Gastrocnemius medialis (tissue), 4 donors: ENCODE measurements around the gene SGSM2. TPM values are rescaled to one million over a fixed set of nuclear protein-coding genes. Genes with fewer than 3 reads are reported as not detected.

Source experiments
- ATAC-seq, 2 donors: fragments of 150-250 bp; one replicate each; pipeline ENCODE4 v1.9.1; 2016
- DNase-seq, 2 donors: peaks; one replicate each; pipeline ENCODE4 v3.0.0-alpha.2; 2019
- H3K27ac ChIP-seq, 4 donors: fragments of 200-600 bp; sonication (generic); 1 replicate in 1 of 4; 2 replicates in 3 of 4; pipeline ENCODE4 v1.5.1; 2016 to 2018; ENCODE audit warnings: mild to moderate bottlenecking in 2 of 4, moderate library complexity in 1 of 4
- H3K27me3 ChIP-seq, 3 donors: fragments of 200-600 bp; sonication (generic) in 2 of 3; 1 replicate in 1 of 3; 2 replicates in 2 of 3; pipeline versions ENCODE4 v1.5.1 to v1.6.0; 2016 to 2019; ENCODE audit warnings: mild to moderate bottlenecking in 1 of 3, moderate library complexity in 1 of 3
- H3K36me3 ChIP-seq, 2 donors: fragments of 200-600 bp; sonication (generic) in 1 of 2; one replicate each; pipeline ENCODE4 v1.5.1; 2017 to 2018
- H3K4me1 ChIP-seq, 2 donors: fragments of 200-600 bp; sonication (generic) in 1 of 2; one replicate each; pipeline ENCODE4 v1.5.1; 2016 to 2017; ENCODE audit warnings: mild to moderate bottlenecking in 2 of 2
- H3K4me3 ChIP-seq, 4 donors: fragments of 200-600 bp; sonication (generic) in 3 of 4; 1 replicate in 1 of 4; 2 replicates in 3 of 4; pipeline ENCODE4 v1.5.1; 2016 to 2019; ENCODE audit warnings: mild to moderate bottlenecking in 2 of 4
- H3K9me3 ChIP-seq, 3 donors: fragments of 200-600 bp; sonication (generic) in 2 of 3; 1 replicate in 1 of 3; 2 replicates in 2 of 3; pipeline ENCODE4 v1.5.1; 2016 to 2019
- POLR2A ChIP-seq, 2 donors: fragments of 450-650 bp; IDR thresholded peaks; one replicate each; pipeline ENCODE4 v1.6.1; 2017; ENCODE audit warnings: antibody characterized with exemption in 2 of 2, mild to moderate bottlenecking in 2 of 2, moderate library complexity in 2 of 2
- in situ Hi-C, 4 donors: fragments of 200-750 bp; cut with MboI; loops; one replicate each; pipeline versions ENCODE4 v1.15.0 to v1.8.0; 2017; ENCODE audit warnings: low sequenced_read_pairs in 4 of 4
- intact Hi-C: fragments of 100-400 bp; cut with DNase I; formaldehyde crosslinking; loops from one replicate; pipeline ENCODE4 v1.15.1; 2023; ENCODE audit warnings: low total_unique reads
- total RNA-seq, 4 donors: library from RNA; depleted of rRNA; stranded (reverse); fragments of >200 nt; gene quantifications; one replicate each; pipeline versions ENCODE4 v1.1.0 to v1.2.3, GENCODE V29; 2016
- TF ChIP-seq, protein P1 (sequence below), 5 experiments: fragments of 450-650 bp in 3 of 5; fragments of 200-600 bp in 2 of 5; sonication (generic) in 2 of 5; IDR thresholded peaks in 4 of 5; conservative IDR thresholded peaks in 1 of 5; 1 replicate in 4 of 5; 2 replicates in 1 of 5; pipeline ENCODE4 v1.5.1; 2016 to 2019; ENCODE audit warnings: antibody characterized with exemption in 5 of 5, mild to moderate bottlenecking in 3 of 5, moderate library complexity in 3 of 5

Gene SGSM2
- total RNA-seq, 4 donors from 2014 or later = 6.1 to 20.1 (median 9.6) TPM

DNA sequence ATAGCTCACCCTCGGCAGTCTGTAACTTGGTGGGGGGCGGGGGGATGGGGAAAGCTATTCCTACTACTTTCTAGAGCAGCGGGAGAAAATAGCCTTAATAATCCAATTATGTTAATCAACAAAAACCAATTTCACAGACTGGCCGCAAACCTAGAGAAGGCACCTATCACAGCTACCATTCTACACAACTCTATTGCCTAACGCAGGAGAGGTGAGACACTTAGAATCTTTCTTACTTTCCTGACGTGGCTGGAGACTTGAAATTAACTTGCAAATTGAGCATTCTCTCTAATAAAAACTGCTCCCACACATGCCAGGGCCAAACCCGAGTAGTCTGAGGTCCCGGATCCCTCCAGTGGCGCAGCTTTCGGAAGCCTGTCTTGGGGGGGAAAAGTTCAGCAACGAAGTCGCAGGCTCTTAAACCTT is 34.5 kb upstream of the SGSM2 start:
- no peaks in the 10 kb centered on the region for H3K27me3 ChIP-seq
- no peak for TF ChIP-seq POLR2A (IDR thresholded peaks at IDR 0.05)
- TF ChIP-seq, protein P1, sequence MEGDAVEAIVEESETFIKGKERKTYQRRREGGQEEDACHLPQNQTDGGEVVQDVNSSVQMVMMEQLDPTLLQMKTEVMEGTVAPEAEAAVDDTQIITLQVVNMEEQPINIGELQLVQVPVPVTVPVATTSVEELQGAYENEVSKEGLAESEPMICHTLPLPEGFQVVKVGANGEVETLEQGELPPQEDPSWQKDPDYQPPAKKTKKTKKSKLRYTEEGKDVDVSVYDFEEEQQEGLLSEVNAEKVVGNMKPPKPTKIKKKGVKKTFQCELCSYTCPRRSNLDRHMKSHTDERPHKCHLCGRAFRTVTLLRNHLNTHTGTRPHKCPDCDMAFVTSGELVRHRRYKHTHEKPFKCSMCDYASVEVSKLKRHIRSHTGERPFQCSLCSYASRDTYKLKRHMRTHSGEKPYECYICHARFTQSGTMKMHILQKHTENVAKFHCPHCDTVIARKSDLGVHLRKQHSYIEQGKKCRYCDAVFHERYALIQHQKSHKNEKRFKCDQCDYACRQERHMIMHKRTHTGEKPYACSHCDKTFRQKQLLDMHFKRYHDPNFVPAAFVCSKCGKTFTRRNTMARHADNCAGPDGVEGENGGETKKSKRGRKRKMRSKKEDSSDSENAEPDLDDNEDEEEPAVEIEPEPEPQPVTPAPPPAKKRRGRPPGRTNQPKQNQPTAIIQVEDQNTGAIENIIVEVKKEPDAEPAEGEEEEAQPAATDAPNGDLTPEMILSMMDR (IDR thresholded peaks at IDR 0.05 in 4 of 5, conservative IDR thresholded peaks at IDR 0.05 in 1 of 5) = no peak
- peak; percentile 8 to 9 for ATAC-seq
- DNase-seq = no peak
- intact Hi-C loops = loop anchor here (2.0 kb wide), 1 partner anchor 50 kb away; no protein-coding TSS in a partner anchor
- peaks cover 0 to 24% of the 10 kb centered on the region in 2 donors for H3K36me3 ChIP-seq
- H3K9me3 ChIP-seq = no peaks in the 10 kb centered on the region
- H3K4me1 ChIP-seq = peaks cover 11 to 18% of the 10 kb centered on the region in 2 donors
- peak overlapping the region; percentile 81 to 92 (median 90) for H3K27ac ChIP-seq
- in situ Hi-C loops = no loop called here
- H3K4me3 ChIP-seq = peak overlapping the region; percentile 66 to 83 (median 79)

DNA sequence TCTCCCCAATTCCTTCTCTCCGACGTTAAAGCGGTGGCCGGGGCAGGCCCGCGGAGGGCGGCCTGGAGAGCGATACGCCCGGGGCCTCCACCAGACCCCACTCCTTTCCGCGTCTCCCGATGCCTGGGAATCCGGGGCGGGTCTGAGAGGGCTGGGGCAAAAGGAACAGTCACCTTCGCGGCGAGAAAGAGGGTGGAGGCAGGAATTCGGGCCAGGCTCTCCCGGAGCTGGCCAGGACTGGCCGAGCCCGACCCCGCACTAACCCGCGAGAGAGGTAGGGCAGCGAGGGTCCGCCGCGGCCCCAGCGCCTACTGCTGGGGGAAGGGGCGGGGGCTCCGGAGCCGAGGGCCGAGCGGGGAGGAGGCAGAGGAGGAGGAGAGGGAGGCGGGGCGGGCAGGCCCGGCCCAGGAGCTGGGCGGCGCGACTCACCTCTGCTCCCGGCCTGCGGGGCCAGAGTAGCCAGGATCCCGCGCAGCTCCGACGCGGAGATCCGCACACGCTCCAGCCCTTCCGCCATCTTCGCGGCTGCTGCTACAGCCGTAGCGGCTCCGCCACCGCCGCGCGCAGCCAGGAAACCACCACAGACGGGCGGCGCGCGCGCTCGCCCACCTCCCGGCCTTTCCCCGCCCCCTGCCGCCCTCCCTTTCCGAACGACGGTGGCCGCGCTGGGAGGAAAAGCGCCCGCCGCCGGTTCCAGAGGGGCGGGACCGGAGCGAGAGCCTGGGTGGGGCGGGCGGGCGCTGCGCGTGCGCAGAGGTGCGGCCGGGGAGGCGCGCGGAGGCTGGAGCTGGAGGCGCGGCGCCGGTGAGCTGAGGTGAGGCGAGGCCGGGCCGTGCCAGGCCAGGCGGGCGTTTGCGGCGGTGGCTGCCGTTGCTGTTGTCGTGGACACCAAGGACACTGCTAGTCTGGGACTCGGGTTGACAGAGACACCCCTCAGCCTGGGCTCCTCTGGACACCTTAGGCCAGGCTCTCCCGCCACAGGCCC is 33.8 kb upstream of the SGSM2 start, which contains the start of the genes SMG6 and SRR:
SMG6 (minus strand) TSS at position 582 of the 985 bp plus-strand sequence; CDS start at position 517, 65 bp downstream.
SRR (plus strand) TSS at position 747 of the 985 bp plus-strand sequence. CDS start 11,611 bp downstream, outside the sequence.
- Histone ChIP-seq H3K4me1 (peaks cover 11 to 12% of the 10 kb centered on the region in 2 donors), H3K36me3 (peaks cover 0 to 21% of the 10 kb centered on the region in 2 donors), H3K4me3 (peak within 1 kb of the TSS; percentile 66 to 83 (median 79)), H3K27me3 (no peaks in the 10 kb centered on the region), H3K27ac (peak within 1 kb of the TSS; percentile 81 to 92 (median 90)), H3K9me3 (no peaks in the 10 kb centered on the region)
- peak; percentile 78 to 82 for TF ChIP-seq POLR2A (IDR thresholded peaks at IDR 0.05)
- TF ChIP-seq, protein P1 (IDR thresholded peaks at IDR 0.05 in 4 of 5, conservative IDR thresholded peaks at IDR 0.05 in 1 of 5) = peak in 1 of 5 experiments; percentile 18
- intact Hi-C loops (loop anchor here (2.0 kb wide), 1 partner anchor 49 kb away; no protein-coding TSS in a partner anchor), in situ Hi-C loops (no loop called here)
- DNase-seq (peak; percentile 81 to 89), ATAC-seq (peak; percentile 93 to 94)

DNA sequence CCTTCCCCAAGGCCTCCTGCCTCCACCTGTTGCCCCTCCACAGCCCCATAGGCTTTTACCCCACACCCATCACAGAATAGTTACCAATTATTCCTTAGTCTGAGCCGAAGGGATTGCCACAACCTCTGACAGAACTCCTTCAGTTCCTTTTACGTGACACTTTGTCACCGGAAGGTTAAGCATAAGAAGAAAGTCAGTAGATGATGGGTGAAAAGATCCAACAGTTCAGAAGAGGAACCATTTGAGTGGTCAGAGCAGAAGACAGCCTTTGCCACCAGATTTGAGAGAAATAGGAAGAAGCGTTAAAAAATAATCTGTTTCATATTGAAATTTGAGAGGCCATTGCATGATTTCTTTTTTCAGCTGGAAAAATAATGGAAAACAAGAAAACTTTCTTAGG is 32.4 kb upstream of the SGSM2 start:
- no peak overlapping the region for H3K4me3 ChIP-seq
- ATAC-seq (no peak), DNase-seq (no peak)
- in situ Hi-C loops = no loop called here
- TF ChIP-seq POLR2A (IDR thresholded peaks at IDR 0.05) = no peak
- TF ChIP-seq, protein P1 (IDR thresholded peaks at IDR 0.05 in 4 of 5, conservative IDR thresholded peaks at IDR 0.05 in 1 of 5) = no peak
- no peaks in the 10 kb centered on the region for H3K9me3 ChIP-seq
- H3K27me3 ChIP-seq = no peaks in the 10 kb centered on the region
- peaks cover 11 to 12% of the 10 kb centered on the region in 2 donors for H3K4me1 ChIP-seq
- H3K36me3 ChIP-seq = peaks cover 0 to 7% of the 10 kb centered on the region in 2 donors
- no peak overlapping the region for H3K27ac ChIP-seq
- intact Hi-C loops = no loop called here

DNA sequence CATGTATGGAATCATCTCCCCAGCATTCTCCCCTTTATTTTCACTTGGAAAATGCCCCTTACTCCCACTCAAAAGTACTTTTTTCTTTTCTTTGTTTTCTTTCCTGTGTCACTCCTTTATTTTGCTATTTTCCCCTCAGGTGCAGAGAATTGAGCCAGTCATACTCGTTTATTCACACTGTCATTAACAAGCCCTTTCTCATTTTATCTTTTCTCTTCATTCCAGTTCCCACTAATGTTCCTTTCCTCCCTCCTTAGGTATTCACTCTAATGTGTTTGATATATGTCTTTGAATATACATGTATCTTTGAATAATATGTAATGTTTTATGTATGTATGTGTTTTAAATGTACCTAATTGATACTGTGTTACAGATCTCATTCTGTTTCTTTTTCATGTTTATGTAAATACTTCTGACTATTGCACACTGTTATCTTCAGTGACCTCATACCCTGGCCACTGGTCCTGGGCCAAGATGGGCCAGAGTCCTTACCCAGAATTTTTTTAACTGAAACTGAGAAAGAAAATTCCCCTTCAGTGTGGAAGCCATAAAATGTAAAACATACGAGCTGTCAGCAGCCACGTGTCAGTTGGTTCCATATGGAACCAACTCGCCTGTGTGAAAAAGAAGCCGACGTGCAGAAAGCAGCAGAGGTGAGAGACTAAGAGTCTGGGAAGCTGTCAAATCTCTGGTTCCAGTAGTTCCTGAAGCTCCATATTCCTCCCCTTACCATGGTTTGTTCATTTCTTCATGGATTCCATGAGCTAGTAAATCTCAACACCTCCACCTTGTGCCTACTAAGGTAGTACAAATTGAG is 27.8 kb upstream of the SGSM2 start:
- Histone ChIP-seq H3K36me3 (no peaks in the 10 kb centered on the region), H3K27me3 (no peaks in the 10 kb centered on the region), H3K4me1 (no peaks in the 10 kb centered on the region), H3K27ac (no peak overlapping the region), H3K4me3 (no peak overlapping the region), H3K9me3 (no peaks in the 10 kb centered on the region)
- DNase-seq (no peak), ATAC-seq (no peak)
- in situ Hi-C loops = no loop called here
- intact Hi-C loops = no loop called here
- TF ChIP-seq POLR2A (IDR thresholded peaks at IDR 0.05) = no peak
- TF ChIP-seq, protein P1 (IDR thresholded peaks at IDR 0.05 in 4 of 5, conservative IDR thresholded peaks at IDR 0.05 in 1 of 5) = no peak
